ENCODE results near the gene TEX14.

TEX14 gene

DNA sequence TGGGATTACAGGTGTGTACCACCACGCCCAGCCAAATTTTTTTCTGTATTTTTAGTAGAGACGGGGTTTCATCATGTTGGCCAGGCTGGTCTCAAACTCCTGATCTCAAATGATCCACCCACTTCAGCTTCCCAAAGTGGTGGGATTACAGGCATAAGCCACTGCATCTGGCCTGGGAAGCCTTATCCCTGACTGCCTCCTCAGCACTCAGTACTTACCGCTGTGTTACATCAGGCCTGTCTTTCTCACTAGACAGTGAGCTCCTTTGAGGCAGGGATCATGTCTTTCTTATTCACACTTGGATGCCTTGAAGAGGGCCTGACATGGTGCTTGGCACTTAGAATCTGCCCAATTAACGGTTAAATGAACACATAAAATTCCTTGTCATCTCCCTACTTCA, 121.1 kb downstream of the TEX14 start:
- no peaks in the 10 kb centered on the region for H3K9me3 ChIP-seq (ENCODE audit: severe bottlenecking)
- peak; percentile 78 for DNase-seq
- H3K27me3 ChIP-seq (ENCODE audit: insufficient read depth, low read depth, severe bottlenecking) = no peaks in the 10 kb centered on the region
- no peak overlapping the region for H3K4me3 ChIP-seq (ENCODE audit: low read depth, low read length)
- TF ChIP-seq CTCF (IDR thresholded peaks at IDR 0.05; ENCODE audit: low read depth, low read length) = no peak
- no peaks in the 10 kb centered on the region for H3K36me3 ChIP-seq
- H3K27ac ChIP-seq = no peak overlapping the region; the same call in 1 of the 2 replicates

DNA sequence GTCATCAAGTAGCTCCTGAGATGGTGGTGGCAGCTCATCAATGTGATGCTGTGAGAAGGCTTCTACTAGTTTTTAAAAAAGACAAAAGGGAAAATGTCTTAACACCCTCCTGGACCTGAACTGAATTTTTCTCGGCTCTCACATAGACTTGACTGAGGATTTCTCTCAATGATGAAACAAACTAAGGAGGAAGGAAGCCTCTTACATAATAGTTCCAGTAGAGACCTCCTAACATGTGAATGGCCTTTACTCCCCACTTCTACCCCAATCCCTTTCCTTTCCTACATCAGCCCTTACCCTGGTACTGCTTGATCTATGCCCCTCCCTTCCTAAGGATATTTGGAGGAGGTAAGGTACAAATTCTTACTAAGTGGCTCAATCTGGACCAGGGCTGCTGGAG, 122.6 kb downstream of the TEX14 start:
- Histone ChIP-seq H3K4me3 (ENCODE audit: low read depth, low read length) (no peak overlapping the region), H3K27ac (no peak overlapping the region), H3K27me3 (ENCODE audit: insufficient read depth, low read depth, severe bottlenecking) (no peaks in the 10 kb centered on the region), H3K9me3 (ENCODE audit: severe bottlenecking) (no peaks in the 10 kb centered on the region), H3K36me3 (no peaks in the 10 kb centered on the region)
- DNase-seq = no peak
- TF ChIP-seq CTCF (IDR thresholded peaks at IDR 0.05; ENCODE audit: low read depth, low read length) = no peak

DNA sequence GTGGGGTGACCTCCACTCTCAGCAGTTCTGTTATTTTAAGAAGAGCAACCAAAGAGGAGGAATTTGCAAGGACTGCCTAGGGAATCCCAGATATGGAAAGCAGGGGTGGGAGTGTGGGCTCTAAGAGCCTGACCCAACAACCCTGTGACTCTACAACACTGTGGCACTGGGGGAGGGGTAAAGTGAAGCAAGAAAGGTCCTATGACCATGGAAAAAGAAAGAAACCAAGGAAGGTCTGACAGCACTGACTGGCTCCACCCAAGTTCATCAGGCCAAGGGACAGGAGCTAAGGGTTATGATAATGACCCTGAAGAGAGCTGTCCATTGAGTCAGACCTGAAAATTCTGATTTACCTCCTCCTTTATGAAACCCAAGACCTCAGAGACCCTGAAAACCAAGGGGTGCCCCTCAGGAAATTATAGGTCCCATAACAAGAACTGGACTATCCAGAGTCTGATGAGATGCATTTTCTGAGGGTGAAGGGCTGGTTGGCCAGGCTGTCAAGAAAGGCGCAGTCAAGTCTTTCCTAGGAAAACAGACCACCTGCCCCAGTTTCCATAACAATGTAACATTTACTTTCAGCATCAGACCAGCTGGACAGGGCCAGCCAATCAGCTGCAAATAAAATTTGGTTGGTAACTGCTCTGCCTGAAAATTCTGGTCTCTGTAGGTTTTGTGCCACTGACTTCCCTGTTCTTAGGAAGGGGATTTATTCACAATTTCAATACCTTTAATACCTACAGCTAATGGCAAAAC, 123.6 kb downstream of the TEX14 start:
- H3K27ac ChIP-seq = no peak overlapping the region
- no peak for DNase-seq
- H3K27me3 ChIP-seq (ENCODE audit: insufficient read depth, low read depth, severe bottlenecking) = no peaks in the 10 kb centered on the region
- no peak for TF ChIP-seq CTCF (IDR thresholded peaks at IDR 0.05; ENCODE audit: low read depth, low read length)
- no peaks in the 10 kb centered on the region for H3K36me3 ChIP-seq
- no peaks in the 10 kb centered on the region for H3K9me3 ChIP-seq (ENCODE audit: severe bottlenecking)
- no peak overlapping the region for H3K4me3 ChIP-seq (ENCODE audit: low read depth, low read length)

DNA sequence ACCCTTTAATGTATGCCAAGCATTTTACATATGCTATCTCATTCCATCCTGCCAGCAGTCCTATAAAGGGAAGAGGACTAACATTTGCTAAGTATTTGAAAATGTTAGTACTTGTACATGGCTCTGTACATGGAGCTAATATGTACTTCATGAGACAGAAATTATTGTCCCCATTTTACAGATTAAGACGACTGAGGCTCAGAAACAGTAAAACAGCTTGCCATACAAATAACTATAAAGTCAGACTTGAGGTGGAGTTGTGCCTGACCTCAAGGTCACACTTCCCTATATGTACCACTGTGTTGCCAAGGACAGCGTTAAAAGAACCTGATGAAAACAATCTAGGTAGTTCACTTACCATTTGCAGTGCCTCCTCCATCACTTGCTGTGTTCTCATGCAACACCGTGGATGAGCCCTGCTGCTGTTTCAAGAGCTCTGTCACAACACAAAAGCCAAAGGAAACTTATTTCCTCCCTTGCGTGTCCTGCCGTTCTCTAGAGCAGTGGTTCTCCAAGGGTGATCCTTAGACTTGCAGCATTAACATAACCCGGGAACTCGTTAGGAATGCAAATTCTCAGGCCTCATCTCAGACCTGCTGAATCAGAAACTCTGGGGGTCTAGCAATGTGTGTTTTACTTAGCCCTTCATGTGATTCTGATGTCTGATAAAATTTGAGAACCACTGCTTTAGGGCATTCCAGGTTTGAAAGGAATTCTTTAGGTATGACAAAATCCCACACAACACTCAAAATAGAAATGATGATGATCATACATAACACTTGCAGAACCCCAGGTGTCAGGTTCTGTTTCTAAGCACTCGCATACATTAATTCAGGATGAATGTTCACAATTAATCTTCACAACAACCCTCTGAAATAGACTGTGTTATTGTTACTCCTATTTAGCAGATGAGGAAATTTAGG, 126.2 kb downstream of the TEX14 start:
- no peak for TF ChIP-seq CTCF (IDR thresholded peaks at IDR 0.05; ENCODE audit: low read depth, low read length)
- Histone ChIP-seq H3K27me3 (ENCODE audit: insufficient read depth, low read depth, severe bottlenecking) (no peaks in the 10 kb centered on the region), H3K9me3 (ENCODE audit: severe bottlenecking) (no peaks in the 10 kb centered on the region), H3K4me3 (ENCODE audit: low read depth, low read length) (no peak overlapping the region), H3K36me3 (no peaks in the 10 kb centered on the region), H3K27ac (no peak overlapping the region)
- DNase-seq = no peak

DNA sequence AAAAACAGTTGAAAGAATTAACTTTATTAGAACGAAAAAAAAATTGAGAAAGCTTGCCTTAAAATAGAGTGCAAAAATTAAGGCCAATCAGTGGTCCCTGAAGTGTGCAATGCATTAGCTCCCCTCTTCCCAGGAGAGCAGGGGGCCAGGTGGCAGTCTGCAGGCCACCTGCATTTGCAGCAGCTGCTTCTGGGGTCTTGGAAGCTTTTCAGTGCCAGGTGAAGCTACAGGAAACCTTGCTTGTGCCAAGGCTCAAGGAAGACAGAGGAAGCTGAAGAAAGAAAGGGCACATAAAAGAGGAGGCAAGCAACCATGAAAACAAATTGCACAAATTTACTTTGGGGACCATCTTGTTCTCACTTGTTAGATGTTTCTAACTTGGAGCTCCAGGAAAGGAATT, 126.9 kb downstream of the TEX14 start:
- no peak for TF ChIP-seq CTCF (IDR thresholded peaks at IDR 0.05; ENCODE audit: low read depth, low read length)
- DNase-seq = no peak

More for the DNA sequence above, 126.9 kb downstream of the TEX14 start:
- H3K4me3 ChIP-seq (ENCODE audit: low read depth, low read length) = no peak overlapping the region
- H3K27ac ChIP-seq = no peak overlapping the region
- no peaks in the 10 kb centered on the region for H3K36me3 ChIP-seq
- H3K27me3 ChIP-seq (ENCODE audit: insufficient read depth, low read depth, severe bottlenecking) = no peaks in the 10 kb centered on the region
- no peaks in the 10 kb centered on the region for H3K9me3 ChIP-seq (ENCODE audit: severe bottlenecking)
